GM21390 (cell line): Measurements from ENCODE around the gene ARHGEF35.
"Not testable (repeated sequence)": the region's sequence is repeated elsewhere in the genome, so short reads cannot be mapped to it uniquely, and the experiment has no call there.

Source experiments
- ATAC-seq: cut with Tn5 transposase; IDR thresholded peaks from one replicate; pipeline ENCODE4 v1.9.1; 2021; ENCODE audit not compliant: unreplicated experiment

ARHGEF35 gene

GRCh38 chr7:144195212-144195872 is at the start of gene ARHGEF35:
Gene ARHGEF35 (minus strand): TSS chr7:144195833. CDS start chr7:144188383, 7,450 bp downstream.
- peak; percentile 59 for ATAC-seq

- not testable (repeated sequence) for ATAC-seq
Measured at GRCh38 chr7:144245372-144245771, 49.7 kb upstream of the ARHGEF35 start.

- ATAC-seq, result not testable (repeated sequence)
Measured at GRCh38 chr7:144239365-144239764, 43.7 kb upstream of the ARHGEF35 start, which contains the start of gene OR2A42. Gene OR2A42 (minus strand): TSS chr7:144239605. CDS start chr7:144232843, 6,762 bp downstream.

DNA sequence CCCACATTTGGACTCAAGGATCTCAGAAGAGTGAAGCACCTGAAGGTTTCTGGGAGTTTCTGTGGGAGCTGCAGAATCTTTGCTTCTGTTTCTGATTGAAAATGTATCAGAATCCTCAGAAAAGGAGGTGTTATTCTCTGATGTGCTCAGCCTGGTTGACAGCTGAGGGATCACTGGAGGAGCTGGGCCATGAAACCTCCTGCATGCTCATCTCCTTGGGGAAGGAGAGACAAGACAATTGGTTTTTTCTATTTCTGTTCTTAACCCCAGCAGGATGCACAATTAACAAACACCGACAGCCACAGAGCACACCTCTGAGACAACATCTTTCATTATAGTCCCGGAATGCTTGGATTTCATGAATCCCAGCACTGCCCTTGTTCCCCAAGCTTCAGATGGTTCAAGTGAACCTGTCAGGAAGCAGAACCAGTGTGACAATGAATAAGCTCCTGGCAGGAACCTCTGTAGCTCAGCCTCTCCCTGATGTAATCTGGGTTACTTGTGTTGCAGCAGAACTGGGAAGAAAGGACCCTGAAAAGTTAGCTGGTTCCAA is 43.0 kb upstream of the ARHGEF35 start:
- not testable (repeated sequence) for ATAC-seq

GRCh38 chr7:144233039-144233438 is 37.4 kb upstream of the ARHGEF35 start:
- ATAC-seq, result not testable (repeated sequence)

- ATAC-seq, result not testable (repeated sequence)
Measured at GRCh38 chr7:144231027-144231426, 35.4 kb upstream of the ARHGEF35 start.

DNA sequence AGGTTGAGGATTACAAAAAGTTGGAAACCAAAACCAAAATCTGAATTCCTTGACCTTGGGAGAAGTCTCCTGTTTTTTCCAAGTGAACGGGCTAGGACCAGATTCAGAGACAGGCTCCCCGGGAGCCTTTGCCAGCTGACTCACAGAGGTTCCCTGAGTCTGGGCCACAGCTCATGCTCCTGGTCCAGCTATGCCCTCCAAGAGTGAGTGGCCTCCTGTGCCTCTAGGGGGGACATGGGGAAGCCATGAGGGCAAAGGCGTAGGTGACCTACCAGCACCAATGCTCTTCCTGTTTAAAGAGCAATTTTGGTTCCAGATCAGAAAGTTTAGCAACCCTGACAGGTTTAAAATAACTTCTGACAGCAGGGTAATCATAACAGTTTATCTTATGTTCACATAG is 33.2 kb upstream of the ARHGEF35 start:
- ATAC-seq, result not testable (repeated sequence)

DNA sequence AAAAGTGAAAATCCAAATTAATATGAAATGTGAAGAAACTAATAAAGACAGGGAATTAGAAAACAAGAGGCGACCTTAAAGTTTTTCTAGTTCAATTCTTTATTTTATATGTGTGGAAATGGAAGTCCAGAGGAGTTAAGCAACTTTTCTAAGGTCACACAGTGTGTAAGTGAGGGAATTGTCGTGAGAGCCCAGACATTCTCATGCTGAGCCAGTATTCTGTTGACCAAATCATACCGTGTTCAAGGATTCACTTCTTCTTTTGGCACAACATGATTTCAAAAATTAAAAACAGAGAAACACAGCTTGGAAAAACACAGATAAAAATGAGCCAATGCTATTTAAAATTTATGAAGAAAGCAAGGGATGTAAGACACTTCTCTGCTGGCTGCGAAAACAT is 31.2 kb upstream of the ARHGEF35 start:
- ATAC-seq, result not testable (repeated sequence)

- not testable (repeated sequence) for ATAC-seq
Measured at GRCh38 chr7:144223675-144224074, 28.0 kb upstream of the ARHGEF35 start.

GRCh38 chr7:144220531-144220930 is 24.9 kb upstream of the ARHGEF35 start:
- ATAC-seq, result not testable (repeated sequence)

DNA sequence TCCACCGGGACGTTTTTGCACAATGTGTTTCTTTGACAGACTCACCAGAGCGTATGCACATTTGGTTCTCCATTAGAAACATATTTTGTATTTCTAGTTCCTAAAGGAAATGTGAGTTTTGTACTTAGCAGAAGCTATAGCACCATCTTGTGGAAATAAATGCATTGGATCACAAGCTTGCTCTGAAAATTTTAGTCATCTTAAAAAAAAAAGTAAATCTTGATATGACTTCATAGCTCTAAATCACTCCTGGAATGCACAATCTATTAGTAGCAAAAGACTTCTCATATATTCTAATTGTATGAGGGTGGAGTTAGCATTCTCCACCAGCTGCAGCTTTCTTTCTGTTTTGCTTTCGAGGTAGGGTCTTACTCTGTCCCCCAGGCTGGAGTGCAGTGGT is 23.5 kb upstream of the ARHGEF35 start:
- peak; percentile 56 for ATAC-seq

DNA sequence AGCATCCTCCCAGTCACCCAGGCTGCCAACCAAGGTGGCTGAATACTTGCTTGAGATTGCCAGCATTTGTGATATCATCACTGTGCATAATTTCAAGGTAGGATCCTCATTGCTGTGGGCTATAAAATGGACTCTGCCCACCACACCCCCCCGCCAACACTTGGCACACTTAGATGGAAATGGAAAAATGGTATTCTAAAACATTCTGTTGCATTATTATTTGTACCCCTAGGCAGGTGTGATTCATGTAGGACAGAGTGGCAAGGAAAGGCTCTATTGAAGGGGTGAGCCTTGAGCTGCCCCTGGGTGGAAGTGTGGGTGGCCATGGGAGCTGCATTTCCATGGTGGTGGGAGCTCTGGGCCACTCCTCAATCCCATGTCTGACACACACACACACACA is 22.9 kb upstream of the ARHGEF35 start:
- not testable (repeated sequence) for ATAC-seq

- ATAC-seq, result not testable (repeated sequence)
Measured at GRCh38 chr7:144217200-144217599, 21.6 kb upstream of the ARHGEF35 start.

DNA sequence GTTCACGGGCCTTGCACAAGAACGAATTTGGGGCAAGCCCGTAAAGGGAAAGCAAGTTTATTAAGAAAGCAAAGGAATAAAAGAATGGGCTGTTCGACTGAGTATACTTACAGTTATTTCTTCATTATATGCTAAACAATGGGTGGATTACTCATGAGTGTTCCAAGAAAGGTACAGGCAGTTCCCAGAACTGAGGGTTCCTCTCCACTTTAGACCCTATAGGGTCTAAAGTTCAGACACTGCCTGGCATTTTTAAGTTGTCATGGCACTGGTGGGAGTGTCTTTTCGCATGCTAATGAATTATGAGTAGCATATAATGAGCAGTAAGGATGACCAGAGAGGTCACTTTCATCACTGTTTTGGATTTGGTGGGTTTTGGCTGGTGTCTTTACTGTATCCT is 9.7 kb upstream of the ARHGEF35 start:
- ATAC-seq, result not testable (repeated sequence)

DNA sequence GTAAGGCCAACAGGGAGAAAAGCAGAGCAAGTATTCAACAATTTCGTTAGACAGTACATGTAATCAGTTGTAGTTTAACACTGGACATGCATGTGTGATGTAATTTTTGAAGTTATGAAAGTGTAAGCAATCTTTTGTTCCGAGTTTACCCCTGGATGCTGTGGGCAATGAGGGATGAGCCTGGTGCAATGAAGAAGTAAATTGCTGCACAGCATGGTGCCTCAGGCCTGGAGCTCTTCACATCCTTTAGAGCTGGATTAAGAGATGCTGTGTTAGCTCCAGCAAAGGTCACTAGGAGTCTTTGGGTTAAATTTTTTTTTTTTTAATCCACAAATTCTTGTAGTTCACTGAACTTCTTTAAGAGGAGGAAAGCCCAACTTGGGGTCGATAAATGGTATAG is 7.5 kb upstream of the ARHGEF35 start:
- not testable (repeated sequence) for ATAC-seq

DNA sequence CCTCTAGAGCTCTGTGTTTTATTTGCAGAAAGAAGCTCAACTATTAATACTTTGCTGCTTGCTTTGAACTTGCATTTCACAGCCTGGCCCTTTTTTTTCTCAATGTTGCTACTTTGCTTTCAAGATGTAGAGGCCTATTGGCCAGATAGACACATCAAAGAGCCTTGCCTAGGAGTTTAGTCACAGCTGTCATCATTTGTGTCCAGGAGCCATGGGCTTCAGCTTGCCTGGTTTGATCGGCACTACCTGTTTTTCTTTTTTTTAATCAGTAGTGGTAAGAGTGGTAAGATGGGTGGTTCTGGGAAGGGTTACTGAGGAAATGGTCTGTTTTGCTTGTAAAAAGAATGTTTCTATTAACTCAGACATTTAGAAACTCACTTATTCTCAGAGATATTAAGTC is 6.3 kb upstream of the ARHGEF35 start:
- ATAC-seq, result peak; percentile 31

- not testable (repeated sequence) for ATAC-seq
Measured at GRCh38 chr7:144198934-144199333, 3.3 kb upstream of the ARHGEF35 start.

GRCh38 chr7:144194453-144194852 is 1.2 kb downstream of the ARHGEF35 start:
- not testable (repeated sequence) for ATAC-seq

GRCh38 chr7:144193782-144194181 is 1.9 kb downstream of the ARHGEF35 start:
- ATAC-seq, result not testable (repeated sequence)

GRCh38 chr7:144188578-144189171 is 7.0 kb downstream of the ARHGEF35 start:
- not testable (repeated sequence) for ATAC-seq

DNA sequence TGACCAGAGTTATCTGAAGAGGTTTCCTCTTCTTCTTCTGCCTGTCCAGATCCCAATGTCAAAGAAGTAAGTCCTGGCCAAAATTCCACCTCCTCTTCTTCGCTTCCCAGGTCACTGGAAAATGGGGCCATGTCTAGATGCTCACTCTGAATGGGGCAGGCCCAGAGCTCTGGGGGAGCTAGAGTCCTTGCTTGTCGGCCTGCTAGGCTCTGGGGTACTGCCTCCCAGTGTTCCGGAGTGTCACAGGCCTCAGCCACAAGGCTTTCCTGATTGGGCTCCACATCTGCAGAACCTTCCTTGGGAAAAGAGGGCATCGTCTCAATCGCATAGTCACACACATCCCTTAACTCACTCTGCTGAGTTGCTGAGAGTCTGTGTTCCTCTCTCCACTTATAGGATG is 7.8 kb downstream of the ARHGEF35 start:
- not testable (repeated sequence) for ATAC-seq

- ATAC-seq, result not testable (repeated sequence)
Measured at GRCh38 chr7:144183166-144183565, 12.5 kb downstream of the ARHGEF35 start, which contains the start of gene CTAGE4. Gene CTAGE4 (plus strand): TSS chr7:144183466. CDS start chr7:144183504, 38 bp downstream.
